Neuronal stem cell (in vitro differentiated cells): ENCODE data around the gene STX11.

Experiments used
- DNase-seq: peaks from one replicate; pipeline ENCODE4 v3.0.0-alpha.2; 2013; ENCODE audit warnings: low spot score
- H2AFZ ChIP-seq: one replicate; pipeline ENCODE4 v1.6.1; 2013; ENCODE audit warnings: mild to moderate bottlenecking, low read length, inconsistent platforms
- H2AK5ac ChIP-seq: 2 replicates; pipeline ENCODE4 v1.6.1; 2013; ENCODE audit warnings: low read depth, mild to moderate bottlenecking, inconsistent platforms, low read length, moderate library complexity, mixed read lengths
- H2BK120ac ChIP-seq: 2 replicates; pipeline ENCODE4 v1.6.1; 2013; ENCODE audit warnings: low read depth, mild to moderate bottlenecking, inconsistent platforms, low read length, moderate library complexity, mixed read lengths
- H2BK12ac ChIP-seq: one replicate; pipeline ENCODE4 v1.6.1; 2013; ENCODE audit warnings: low read length, inconsistent platforms
- H2BK15ac ChIP-seq: 2 replicates; pipeline ENCODE4 v1.6.1; 2013; ENCODE audit warnings: mild to moderate bottlenecking, low read length, inconsistent platforms, mixed read lengths
- H2BK5ac ChIP-seq: one replicate; pipeline ENCODE4 v1.6.1; 2013; ENCODE audit warnings: inconsistent platforms, mild to moderate bottlenecking, low read length, moderate library complexity
- H3K14ac ChIP-seq: one replicate; pipeline ENCODE4 v1.6.1; 2013; ENCODE audit warnings: low read length, inconsistent platforms
- H3K18ac ChIP-seq: 2 replicates; pipeline ENCODE4 v1.6.1; 2013; ENCODE audit warnings: low read length, inconsistent platforms
- H3K23ac ChIP-seq: 2 replicates; pipeline ENCODE4 v1.6.1; 2013; ENCODE audit warnings: low read depth, mild to moderate bottlenecking, mixed read lengths, low read length, inconsistent platforms; ENCODE audit not compliant: poor library complexity
- H3K27ac ChIP-seq: replicated peaks from 3 replicates; pipeline ENCODE4 v1.5.1; 2013; ENCODE audit warnings: low read length, inconsistent platforms
- H3K27me3 ChIP-seq, 3 experiments: 2 replicates each; pipeline ENCODE4 v1.6.1; 2013; ENCODE audit warnings: low read length in 3 of 3, mild to moderate bottlenecking in 2 of 3, inconsistent platforms in 1 of 3, low read depth in 1 of 3, mixed read lengths in 1 of 3, moderate library complexity in 1 of 3; ENCODE audit not compliant: control insufficient read depth in 3 of 3, insufficient read depth in 3 of 3
- H3K36me3 ChIP-seq, 2 donors: replicated peaks in 1 of 2; 2 replicates each; pipeline ENCODE4 v1.6.1; 2013; ENCODE audit warnings: low read length in 2 of 2; ENCODE audit not compliant: control insufficient read depth in 2 of 2, insufficient read depth in 2 of 2
- H3K4ac ChIP-seq: 2 replicates; pipeline ENCODE4 v1.6.1; 2013; ENCODE audit warnings: inconsistent platforms, mild to moderate bottlenecking, low read length, moderate library complexity
- H3K4me1 ChIP-seq, 2 donors: 1 replicate in 1 of 2; 2 replicates in 1 of 2; pipeline ENCODE4 v1.6.1; 2013; ENCODE audit warnings: low read length in 2 of 2, low read depth in 1 of 2; ENCODE audit not compliant: control insufficient read depth in 2 of 2, insufficient read depth in 1 of 2
- H3K4me2 ChIP-seq: one replicate; pipeline ENCODE4 v1.6.1; 2013; ENCODE audit warnings: mild to moderate bottlenecking, low read length, inconsistent platforms; ENCODE audit not compliant: insufficient read depth, poor library complexity, severe bottlenecking
- H3K4me3 ChIP-seq, 2 donors: 2 replicates each; pipeline ENCODE4 v1.5.1; 2013; ENCODE audit warnings: low read length in 2 of 2, mild to moderate bottlenecking in 2 of 2, inconsistent platforms in 1 of 2, moderate library complexity in 1 of 2
- H3K79me1 ChIP-seq: one replicate; pipeline ENCODE4 v1.6.1; 2013; ENCODE audit warnings: low read depth, mild to moderate bottlenecking, inconsistent platforms, low read length, moderate library complexity
- H3K9ac ChIP-seq: one replicate; pipeline ENCODE4 v1.6.1; 2013; ENCODE audit warnings: mild to moderate bottlenecking, low read depth, low read length, inconsistent platforms; ENCODE audit not compliant: poor library complexity
- H3K9me3 ChIP-seq, 2 donors: replicated peaks in 1 of 2; 2 replicates each; pipeline versions ENCODE3 to v1.6.1; 2013; ENCODE audit warnings: low read length in 2 of 2, mild to moderate bottlenecking in 2 of 2, inconsistent platforms in 1 of 2, low read depth in 1 of 2, mixed read lengths in 1 of 2, moderate library complexity in 1 of 2; ENCODE audit not compliant: control insufficient read depth in 2 of 2, insufficient read depth in 1 of 2
- H4K8ac ChIP-seq: one replicate; pipeline ENCODE4 v1.6.1; 2013; ENCODE audit warnings: low read depth, mild to moderate bottlenecking, inconsistent platforms, low read length, moderate library complexity
- H4K91ac ChIP-seq: one replicate; pipeline ENCODE4 v1.6.1; 2013; ENCODE audit warnings: low read length, low read depth, mild to moderate bottlenecking, inconsistent platforms; ENCODE audit not compliant: poor library complexity
- WGBS, 2 donors: extraction: QIAGEN DNeasy Blood & Tissue Kit; methylation state at CpG; one replicate each; pipeline ENCODE4 v1.1.7; 2013; ENCODE audit warnings: missing lambda C conversion rate in 2 of 2, mixed read lengths in 1 of 2; ENCODE audit not compliant: insufficient read length in 2 of 2, insufficient replicate concordance in 1 of 2; ENCODE audit errors: extremely low coverage in 2 of 2; 5-methylcytosine and 5-hydroxymethylcytosine counted together

STX11 gene

DNA sequence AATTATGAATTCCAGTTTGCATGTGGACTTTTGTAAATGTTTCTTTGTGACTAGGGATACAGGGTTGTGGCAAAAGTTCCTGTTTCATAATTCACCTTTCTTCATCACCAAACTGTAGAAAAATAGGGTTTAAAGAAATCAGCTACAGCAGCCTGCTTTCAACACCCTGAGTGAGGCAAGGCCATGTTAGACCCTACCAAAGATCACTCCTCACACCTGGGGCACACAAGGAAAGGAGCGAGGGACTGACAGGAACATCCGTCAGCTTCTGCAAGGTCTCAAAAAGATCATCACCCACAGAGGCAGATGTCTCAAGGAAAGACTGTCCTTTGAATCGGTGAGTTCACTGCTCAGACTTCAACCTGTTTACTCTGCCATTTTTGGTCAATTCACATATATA lies 10.5 kb upstream of the STX11 start:
- WGBS, 2 donors = no CpG with 5 or more reads among the region's 3 CpGs
- H2AFZ ChIP-seq = no peak overlapping the region
- H3K27me3 ChIP-seq = peaks cover 0 to 2% (median 0%) of the 10 kb centered on the region in 3 experiments

DNA sequence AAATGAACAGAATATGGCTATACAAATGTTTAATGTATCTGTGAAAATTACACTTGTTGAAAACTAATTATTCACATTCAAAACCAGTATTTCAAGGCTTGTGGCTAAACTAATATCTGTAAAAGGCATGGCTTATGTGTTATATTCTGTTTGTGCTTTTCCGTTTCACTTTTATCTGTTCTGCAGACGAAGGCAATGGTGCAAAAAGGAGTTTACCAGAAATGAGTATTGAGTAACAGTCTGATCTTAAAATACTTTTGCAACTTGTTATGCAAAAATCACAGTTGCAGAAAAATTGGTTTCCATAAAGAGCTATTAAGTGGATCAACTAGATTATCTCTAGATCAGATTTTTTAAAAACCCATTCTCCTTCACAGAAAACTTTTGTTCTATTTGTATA lies 9.4 kb upstream of the STX11 start:
- H3K4ac ChIP-seq = no peak overlapping the region
- H3K4me3 ChIP-seq = no peak overlapping the region
- no CpG with 5 or more reads among the region's 2 CpGs for WGBS, 2 donors
- no peak overlapping the region for H2BK12ac ChIP-seq
- H3K36me3 ChIP-seq = no peaks in the 10 kb centered on the region
- no peak overlapping the region for H3K18ac ChIP-seq
- DNase-seq = no peak
- H3K27ac ChIP-seq = no peak overlapping the region
- no peak overlapping the region for H2BK5ac ChIP-seq
- no peak overlapping the region for H2AFZ ChIP-seq
- no peak overlapping the region for H3K23ac ChIP-seq
- H3K9ac ChIP-seq = no peak overlapping the region
- no peak overlapping the region for H4K91ac ChIP-seq
- H2AK5ac ChIP-seq = no peak overlapping the region
- H3K27me3 ChIP-seq = peaks cover 0 to 2% (median 0%) of the 10 kb centered on the region in 3 experiments
- H2BK120ac ChIP-seq = no peak overlapping the region
- no peaks in the 10 kb centered on the region for H3K9me3 ChIP-seq
- no peaks in the 10 kb centered on the region for H3K4me1 ChIP-seq
- H3K14ac ChIP-seq = no peak overlapping the region
- H3K79me1 ChIP-seq = no peaks in the 10 kb centered on the region
- no peak overlapping the region for H3K4me2 ChIP-seq
- H4K8ac ChIP-seq = no peak overlapping the region
- no peak overlapping the region for H2BK15ac ChIP-seq

More for the DNA sequence above, 10.5 kb upstream of the STX11 start:
- Histone ChIP-seq H4K91ac (no peak overlapping the region), H4K8ac (no peak overlapping the region), H3K27ac (no peak overlapping the region), H3K14ac (no peak overlapping the region), H3K18ac (no peak overlapping the region), H2BK12ac (no peak overlapping the region), H3K9ac (no peak overlapping the region), H3K36me3 (no peaks in the 10 kb centered on the region), H2BK15ac (no peak overlapping the region), H3K9me3 (no peaks in the 10 kb centered on the region), H2BK120ac (no peak overlapping the region), H3K4me2 (no peak overlapping the region), H3K4me3 (no peak overlapping the region), H3K79me1 (no peaks in the 10 kb centered on the region), H3K23ac (no peak overlapping the region), H3K4ac (no peak overlapping the region), H2BK5ac (no peak overlapping the region), H3K4me1 (no peaks in the 10 kb centered on the region), H2AK5ac (no peak overlapping the region)
- DNase-seq = no peak

DNA sequence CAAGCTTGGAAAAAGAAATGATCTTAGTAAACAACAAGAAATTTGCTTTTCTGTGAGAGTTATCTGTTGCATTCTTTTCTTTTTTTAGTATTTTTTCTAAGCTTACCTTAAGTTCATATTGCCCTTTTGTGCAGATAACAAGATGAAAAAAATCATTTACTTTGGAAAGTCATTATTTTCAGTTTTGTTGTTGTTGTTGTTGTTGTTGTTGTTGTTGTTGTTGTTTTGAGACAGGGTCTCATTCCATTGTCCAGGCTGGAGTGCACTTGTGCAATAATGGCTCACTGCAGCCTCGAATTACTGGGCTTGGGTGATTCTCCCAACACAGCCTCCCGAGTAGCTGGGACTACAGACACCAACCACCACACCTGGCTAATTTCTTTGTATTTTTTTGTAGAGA lies 8.8 kb upstream of the STX11 start:
- Histone ChIP-seq H4K91ac (no peak overlapping the region), H3K79me1 (no peaks in the 10 kb centered on the region), H3K27me3 (peaks cover 0 to 7% (median 0%) of the 10 kb centered on the region in 3 experiments), H3K4ac (no peak overlapping the region), H4K8ac (no peak overlapping the region), H3K27ac (no peak overlapping the region), H2BK5ac (no peak overlapping the region), H3K4me2 (no peak overlapping the region), H2BK12ac (no peak overlapping the region), H2AK5ac (no peak overlapping the region), H3K23ac (no peak overlapping the region), H3K14ac (no peak overlapping the region), H2BK15ac (no peak overlapping the region), H3K18ac (no peak overlapping the region), H2BK120ac (no peak overlapping the region), H3K36me3 (no peaks in the 10 kb centered on the region), H3K4me3 (no peak overlapping the region), H2AFZ (no peak overlapping the region), H3K9me3 (no peaks in the 10 kb centered on the region), H3K9ac (no peak overlapping the region), H3K4me1 (no peaks in the 10 kb centered on the region)
- no CpG with 5 or more reads among the region's 2 CpGs for WGBS, 2 donors
- DNase-seq = no peak

DNA sequence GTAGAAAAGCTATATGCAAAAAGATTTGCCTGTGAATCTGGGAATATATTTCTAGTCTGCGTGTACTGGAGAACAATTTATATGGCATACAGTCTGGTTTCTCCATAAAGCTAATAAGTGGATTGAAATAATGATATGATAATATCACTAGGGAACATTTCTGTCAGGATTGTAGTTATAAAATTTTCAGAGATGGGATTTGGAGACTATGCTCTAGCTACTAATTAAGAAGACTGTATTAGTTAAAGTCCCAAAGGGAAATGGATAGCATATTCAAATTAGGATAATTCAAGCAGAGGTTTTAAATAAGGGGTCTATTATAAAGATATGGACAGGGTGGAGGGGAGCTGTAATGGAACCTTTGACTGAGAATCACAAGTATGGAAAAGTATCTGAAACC lies 7.2 kb upstream of the STX11 start:
- no peaks in the 10 kb centered on the region for H3K79me1 ChIP-seq
- DNase-seq = no peak
- H2AFZ ChIP-seq = no peak overlapping the region
- no peak overlapping the region for H2BK120ac ChIP-seq
- H2BK15ac ChIP-seq = no peak overlapping the region
- H3K14ac ChIP-seq = no peak overlapping the region
- H2BK12ac ChIP-seq = no peak overlapping the region
- H3K18ac ChIP-seq = no peak overlapping the region
- H2BK5ac ChIP-seq = no peak overlapping the region
- no CpG with 5 or more reads among the region's 1 CpG for WGBS, 2 donors
- H2AK5ac ChIP-seq = no peak overlapping the region
- H3K4me3 ChIP-seq = no peak overlapping the region
- no peak overlapping the region for H3K4ac ChIP-seq
- no peak overlapping the region for H4K8ac ChIP-seq
- no peak overlapping the region for H4K91ac ChIP-seq
- H3K9me3 ChIP-seq = no peaks in the 10 kb centered on the region
- H3K4me2 ChIP-seq = no peak overlapping the region
- peaks cover 0 to 22% (median 0%) of the 10 kb centered on the region in 3 experiments for H3K27me3 ChIP-seq
- H3K27ac ChIP-seq = no peak overlapping the region
- no peak overlapping the region for H3K23ac ChIP-seq
- no peaks in the 10 kb centered on the region for H3K4me1 ChIP-seq
- no peaks in the 10 kb centered on the region for H3K36me3 ChIP-seq
- H3K9ac ChIP-seq = no peak overlapping the region
